H9 (cell line): Measurements from ENCODE around the gene TMC6. TPM values are rescaled to one million over a fixed set of nuclear protein-coding genes. Genes with fewer than 3 reads are reported as not detected.
"Not testable (repeated sequence)": the region's sequence is repeated elsewhere in the genome, so short reads cannot be mapped to it uniquely, and the experiment has no call there.

Experiments
- DNase-seq: peaks from one replicate; pipeline ENCODE4 v3.0.0-alpha.2; 2017
- H2AFZ ChIP-seq: one replicate; pipeline ENCODE4 v1.6.1; 2013; ENCODE audit warnings: mild to moderate bottlenecking, low read length, control low read depth, moderate library complexity
- H2AK5ac ChIP-seq: 2 replicates; pipeline ENCODE4 v1.6.1; 2013; ENCODE audit warnings: low read length, control low read depth, mixed read lengths; ENCODE audit not compliant: insufficient read length
- H2BK120ac ChIP-seq: one replicate; pipeline ENCODE4 v1.6.1; 2013; ENCODE audit warnings: low read depth, mild to moderate bottlenecking, low read length, control low read depth, inconsistent platforms; ENCODE audit not compliant: poor library complexity, severe bottlenecking
- H2BK12ac ChIP-seq: 2 replicates; pipeline ENCODE4 v1.6.1; 2013; ENCODE audit warnings: low read length, control low read depth, mixed read lengths, low read depth; ENCODE audit not compliant: insufficient read length
- H2BK15ac ChIP-seq: 2 replicates; pipeline ENCODE4 v1.6.1; 2013; ENCODE audit warnings: low read depth, low read length, control low read depth
- H2BK20ac ChIP-seq: one replicate; pipeline ENCODE4 v1.6.1; 2013; ENCODE audit warnings: low read depth, mild to moderate bottlenecking, low read length, control low read depth, inconsistent platforms; ENCODE audit not compliant: poor library complexity, severe bottlenecking
- H2BK5ac ChIP-seq: 2 replicates; pipeline ENCODE4 v1.6.1; 2013; ENCODE audit warnings: low read length, control low read depth, mixed read lengths; ENCODE audit not compliant: insufficient read length
- H3K14ac ChIP-seq: 2 replicates; pipeline ENCODE4 v1.6.1; 2013; ENCODE audit warnings: low read length, control low read depth; ENCODE audit not compliant: insufficient read depth
- H3K18ac ChIP-seq: 2 replicates; pipeline ENCODE4 v1.6.1; 2013; ENCODE audit warnings: low read depth, mild to moderate bottlenecking, mixed read lengths, low read length, control low read depth; ENCODE audit not compliant: insufficient read length
- H3K23ac ChIP-seq: 2 replicates; pipeline ENCODE4 v1.6.1; 2013; ENCODE audit warnings: low read length, control low read depth, mixed read lengths, low read depth; ENCODE audit not compliant: insufficient read length
- H3K23me2 ChIP-seq: 2 replicates; pipeline ENCODE4 v1.6.1; 2013; ENCODE audit warnings: low read depth, mild to moderate bottlenecking, mixed read lengths, low read length, control low read depth; ENCODE audit not compliant: insufficient read length, poor library complexity, severe bottlenecking
- H3K27ac ChIP-seq: 2 replicates; pipeline ENCODE4 v1.5.1; 2013; ENCODE audit warnings: low read length, control low read depth, mixed read lengths, low read depth; ENCODE audit not compliant: insufficient read length
- H3K27me3 ChIP-seq: 2 replicates; pipeline ENCODE4 v1.6.1; 2013; ENCODE audit warnings: low read length, control low read depth, inconsistent platforms; ENCODE audit not compliant: insufficient read depth
- H3K4ac ChIP-seq: 2 replicates; pipeline ENCODE4 v1.6.1; 2013; ENCODE audit warnings: low read depth, mild to moderate bottlenecking, control low read depth, inconsistent platforms, low read length, moderate library complexity
- H3K4me1 ChIP-seq: 2 replicates; pipeline ENCODE4 v1.6.1; 2013; ENCODE audit warnings: low read length, control low read depth, inconsistent platforms; ENCODE audit not compliant: insufficient read depth
- H3K4me2 ChIP-seq: 2 replicates; pipeline ENCODE4 v1.6.1; 2013; ENCODE audit warnings: low read length, control low read depth, mixed read lengths; ENCODE audit not compliant: insufficient read length, insufficient read depth
- H3K56ac ChIP-seq: 2 replicates; pipeline ENCODE4 v1.6.1; 2013; ENCODE audit warnings: low read depth, mild to moderate bottlenecking, mixed read lengths, low read length, control low read depth; ENCODE audit not compliant: insufficient read length
- H3K79me1 ChIP-seq: 2 replicates; pipeline ENCODE4 v1.6.1; 2013; ENCODE audit warnings: low read depth, mild to moderate bottlenecking, moderate library complexity, low read length, control low read depth, inconsistent platforms; ENCODE audit not compliant: insufficient read depth, poor library complexity, severe bottlenecking
- H3K79me2 ChIP-seq: 2 replicates; pipeline ENCODE4 v1.6.1; 2013; ENCODE audit warnings: low read length, control low read depth, inconsistent platforms; ENCODE audit not compliant: insufficient read depth
- H3K9ac ChIP-seq: 2 replicates; pipeline ENCODE4 v1.6.1; 2013; ENCODE audit warnings: low read length, control low read depth, mixed read lengths; ENCODE audit not compliant: insufficient read length; ENCODE audit errors: extremely low read depth
- H3K9me3 ChIP-seq: one replicate; pipeline ENCODE4 v1.6.1; 2013; ENCODE audit warnings: low read depth, low read length, inconsistent platforms; ENCODE audit not compliant: control insufficient read depth
- H3T11ph ChIP-seq: one replicate; pipeline ENCODE4 v1.6.1; 2013; ENCODE audit warnings: mild to moderate bottlenecking, low read length, control low read depth, inconsistent platforms
- H4K20me1 ChIP-seq: one replicate; pipeline ENCODE4 v1.6.1; 2013; ENCODE audit not compliant: control insufficient read depth, insufficient read length, insufficient read depth
- H4K5ac ChIP-seq: 2 replicates; pipeline ENCODE4 v1.6.1; 2013; ENCODE audit warnings: low read depth, mild to moderate bottlenecking, mixed read lengths, low read length, control low read depth; ENCODE audit not compliant: insufficient read length
- H4K8ac ChIP-seq: replicated peaks from 2 replicates; pipeline ENCODE4 v1.6.1; 2013; ENCODE audit warnings: low read length, control low read depth, mixed read lengths, low read depth; ENCODE audit not compliant: insufficient read length
- H4K91ac ChIP-seq: 2 replicates; pipeline ENCODE4 v1.6.1; 2013; ENCODE audit warnings: low read depth, mild to moderate bottlenecking, moderate library complexity, mixed read lengths, low read length, control low read depth; ENCODE audit not compliant: insufficient read length
- H3K27ac Mint-ChIP-seq, 3 experiments: 2 replicates in 2 of 3; 3 replicates in 1 of 3; pipeline ENCODE4 v1.8.0; 2020 to 2021; ENCODE audit warnings: mixed read lengths in 3 of 3, mild to moderate bottlenecking in 1 of 3, moderate library complexity in 1 of 3
- H3K27me3 Mint-ChIP-seq: 2 replicates; pipeline ENCODE4 v1.8.0; 2021; ENCODE audit warnings: low read depth, mild to moderate bottlenecking, moderate library complexity, mixed read lengths
- H3K36me3 Mint-ChIP-seq, 3 experiments: 2 replicates in 2 of 3; 3 replicates in 1 of 3; pipeline ENCODE4 v1.8.0; 2020 to 2021; ENCODE audit warnings: low read depth in 3 of 3, mixed read lengths in 3 of 3; ENCODE audit not compliant: insufficient read depth in 1 of 3
- H3K4me1 Mint-ChIP-seq, 2 experiments: 2 replicates each; pipeline ENCODE4 v1.8.0; 2020; ENCODE audit warnings: mixed read lengths in 2 of 2
- H3K4me3 Mint-ChIP-seq, 2 experiments: 2 replicates in 1 of 2; 3 replicates in 1 of 2; pipeline ENCODE4 v1.8.0; 2020 to 2021; ENCODE audit warnings: mild to moderate bottlenecking in 2 of 2, mixed read lengths in 2 of 2, moderate library complexity in 1 of 2
- H3K9me3 Mint-ChIP-seq, 2 experiments: 2 replicates in 1 of 2; 3 replicates in 1 of 2; pipeline ENCODE4 v1.8.0; 2020; ENCODE audit warnings: mild to moderate bottlenecking in 2 of 2, mixed read lengths in 2 of 2, moderate library complexity in 1 of 2
- WGBS: extraction: QIAGEN DNeasy Blood & Tissue Kit; methylation state at CpG from one replicate; pipeline ENCODE4 v1.1.7; 2013; ENCODE audit warnings: missing lambda C conversion rate, low lambda C conversion rate, mixed read lengths; ENCODE audit not compliant: insufficient read length; ENCODE audit errors: extremely low coverage; 5-methylcytosine and 5-hydroxymethylcytosine counted together
- total RNA-seq: library from RNA; stranded (reverse); gene quantifications from 2 replicates; pipeline ENCODE4 v1.2.1, GENCODE V29; 2021
- TF ChIP-seq, protein P1 (sequence below): fragments of 200-600 bp; sonication (generic); conservative IDR thresholded peaks from 3 replicates; pipeline ENCODE4 v1.8.0; 2021; ENCODE audit warnings: antibody characterized with exemption, mild to moderate bottlenecking

Gene TMC6
- total RNA-seq, 1 experiment from 2014 or later, result 86.8 TPM

DNA sequence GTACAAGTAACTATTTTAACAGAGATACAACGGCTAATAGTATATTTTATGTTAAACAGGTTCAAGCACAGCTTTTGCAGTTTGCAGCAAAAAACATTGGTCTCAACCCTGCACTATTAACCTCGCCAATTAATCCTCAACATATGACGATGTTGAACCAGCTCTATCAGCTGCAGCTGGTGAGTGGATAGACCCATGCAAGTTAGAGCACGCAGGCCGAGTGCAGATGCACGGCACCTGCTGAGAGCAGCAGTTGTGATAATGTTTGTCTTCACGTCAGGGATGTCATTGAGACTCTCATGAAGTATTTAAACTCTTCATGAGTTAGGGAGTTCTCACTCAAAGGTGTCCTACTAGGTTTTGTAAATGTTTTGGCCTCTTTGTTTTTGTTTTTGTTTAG lies 45.6 kb downstream of the TMC6 start:
- no CpG with 5 or more reads among the region's 7 CpGs for WGBS
- peaks cover 30 to 57% (median 44%) of the 10 kb centered on the region in 3 experiments; a peak in 6 of 7 replicates for H3K36me3 Mint-ChIP-seq
- Histone ChIP-seq H2BK120ac (no peak overlapping the region), H4K91ac (no peak overlapping the region), H2AFZ (no peak overlapping the region), H3K27ac (no peak overlapping the region), H3K79me2 (no peaks in the 10 kb centered on the region; the same call in 1 of the 2 replicates), H3K27me3 (no peaks in the 10 kb centered on the region), H3K23me2 (no peaks in the 10 kb centered on the region), H3K23ac (no peak overlapping the region), H3K56ac (no peak overlapping the region), H3K9me3 (no peaks in the 10 kb centered on the region), H2BK5ac (no peak overlapping the region), H4K5ac (no peak overlapping the region), H3T11ph (no peak overlapping the region), H4K20me1 (no peaks in the 10 kb centered on the region), H3K4me1 (no peaks in the 10 kb centered on the region), H2AK5ac (no peak overlapping the region), H4K8ac (no peak overlapping the region), H3K4me2 (no peak overlapping the region), H3K9ac (no peak overlapping the region), H2BK15ac (no peak overlapping the region), H3K14ac (no peak overlapping the region), H2BK20ac (no peak overlapping the region), H3K79me1 (no peaks in the 10 kb centered on the region), H3K18ac (no peak overlapping the region), H2BK12ac (no peak overlapping the region), H3K4ac (no peak overlapping the region)
- H3K9me3 Mint-ChIP-seq, result no peaks in the 10 kb centered on the region
- no peak overlapping the region for H3K27ac Mint-ChIP-seq
- H3K27me3 Mint-ChIP-seq, result no peaks in the 10 kb centered on the region
- DNase-seq, result no peak
- TF ChIP-seq, protein P1, sequence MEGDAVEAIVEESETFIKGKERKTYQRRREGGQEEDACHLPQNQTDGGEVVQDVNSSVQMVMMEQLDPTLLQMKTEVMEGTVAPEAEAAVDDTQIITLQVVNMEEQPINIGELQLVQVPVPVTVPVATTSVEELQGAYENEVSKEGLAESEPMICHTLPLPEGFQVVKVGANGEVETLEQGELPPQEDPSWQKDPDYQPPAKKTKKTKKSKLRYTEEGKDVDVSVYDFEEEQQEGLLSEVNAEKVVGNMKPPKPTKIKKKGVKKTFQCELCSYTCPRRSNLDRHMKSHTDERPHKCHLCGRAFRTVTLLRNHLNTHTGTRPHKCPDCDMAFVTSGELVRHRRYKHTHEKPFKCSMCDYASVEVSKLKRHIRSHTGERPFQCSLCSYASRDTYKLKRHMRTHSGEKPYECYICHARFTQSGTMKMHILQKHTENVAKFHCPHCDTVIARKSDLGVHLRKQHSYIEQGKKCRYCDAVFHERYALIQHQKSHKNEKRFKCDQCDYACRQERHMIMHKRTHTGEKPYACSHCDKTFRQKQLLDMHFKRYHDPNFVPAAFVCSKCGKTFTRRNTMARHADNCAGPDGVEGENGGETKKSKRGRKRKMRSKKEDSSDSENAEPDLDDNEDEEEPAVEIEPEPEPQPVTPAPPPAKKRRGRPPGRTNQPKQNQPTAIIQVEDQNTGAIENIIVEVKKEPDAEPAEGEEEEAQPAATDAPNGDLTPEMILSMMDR, result no peak
- H3K4me3 Mint-ChIP-seq, result no peak overlapping the region
- H3K4me1 Mint-ChIP-seq, result no peaks in the 10 kb centered on the region

DNA sequence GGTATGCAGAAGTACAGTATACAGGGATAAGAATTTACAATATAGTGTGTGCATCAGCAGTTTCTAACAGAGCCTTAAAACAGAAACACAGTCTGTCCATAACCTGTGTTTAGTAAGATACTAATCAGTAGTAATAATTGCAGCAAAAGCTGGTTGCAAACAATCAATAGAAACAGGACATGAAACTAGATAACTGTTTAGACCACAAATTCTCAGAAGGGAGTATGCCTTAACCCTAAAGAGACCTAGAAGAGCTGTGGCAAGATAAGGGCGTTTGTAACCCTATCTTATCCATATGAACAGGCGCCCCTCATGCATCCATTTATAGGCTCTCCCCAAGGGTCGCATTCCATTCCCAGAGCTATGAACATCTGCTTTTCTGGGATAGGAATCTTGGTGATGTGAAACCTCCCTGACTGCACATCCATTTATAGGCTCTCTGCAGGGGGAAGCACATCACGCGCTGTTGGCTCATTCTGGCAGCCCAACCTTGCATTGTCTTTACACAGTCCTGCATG lies 46.1 kb downstream of the TMC6 start:
- peaks cover 29 to 57% (median 45%) of the 10 kb centered on the region in 3 experiments; a peak in 6 of 7 replicates for H3K36me3 Mint-ChIP-seq

More for the DNA sequence above, 46.1 kb downstream of the TMC6 start:
- H4K8ac ChIP-seq, H3K27me3 Mint-ChIP-seq, H2BK15ac ChIP-seq, H3T11ph ChIP-seq, H4K20me1 ChIP-seq, H3K56ac ChIP-seq, H3K9ac ChIP-seq, H3K9me3 ChIP-seq, H4K91ac ChIP-seq, H3K27me3 ChIP-seq, H3K4me3 Mint-ChIP-seq, H2AK5ac ChIP-seq, H4K5ac ChIP-seq, H3K14ac ChIP-seq, H3K18ac ChIP-seq, H2BK120ac ChIP-seq, H3K23ac ChIP-seq, H3K27ac ChIP-seq, H3K79me1 ChIP-seq, H3K4me2 ChIP-seq, H3K9me3 Mint-ChIP-seq, H3K23me2 ChIP-seq, H3K79me2 ChIP-seq, H2BK12ac ChIP-seq, DNase-seq, H3K4ac ChIP-seq, H2BK20ac ChIP-seq, H3K27ac Mint-ChIP-seq, H2BK5ac ChIP-seq, H3K4me1 ChIP-seq, H3K4me1 Mint-ChIP-seq, H2AFZ ChIP-seq: not testable (repeated sequence)
- WGBS, result no CpG with 5 or more reads among the region's 5 CpGs
